ENCODE measurements around the gene RAD51B.

DNA sequence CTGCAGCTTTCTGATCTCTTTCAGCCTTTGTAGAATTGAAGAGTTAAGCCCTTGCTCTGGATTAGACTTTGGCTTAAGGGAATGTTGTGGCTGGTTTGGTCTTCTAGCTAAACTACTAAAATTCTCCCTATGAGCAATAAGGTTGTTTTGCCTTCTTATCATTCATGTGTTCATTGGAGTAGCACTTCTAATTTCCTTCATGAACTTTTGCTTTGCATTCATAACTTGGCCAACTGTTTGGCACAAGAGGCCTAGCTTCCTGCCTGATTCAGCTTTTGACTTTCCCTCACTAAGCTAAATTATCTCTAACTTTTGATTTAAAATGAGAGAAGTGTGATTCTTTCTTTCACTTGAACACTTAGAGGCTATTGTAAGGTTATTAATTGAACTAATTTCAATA is 384.3 kb downstream of the RAD51B start:
- TF ChIP-seq, protein P1, sequence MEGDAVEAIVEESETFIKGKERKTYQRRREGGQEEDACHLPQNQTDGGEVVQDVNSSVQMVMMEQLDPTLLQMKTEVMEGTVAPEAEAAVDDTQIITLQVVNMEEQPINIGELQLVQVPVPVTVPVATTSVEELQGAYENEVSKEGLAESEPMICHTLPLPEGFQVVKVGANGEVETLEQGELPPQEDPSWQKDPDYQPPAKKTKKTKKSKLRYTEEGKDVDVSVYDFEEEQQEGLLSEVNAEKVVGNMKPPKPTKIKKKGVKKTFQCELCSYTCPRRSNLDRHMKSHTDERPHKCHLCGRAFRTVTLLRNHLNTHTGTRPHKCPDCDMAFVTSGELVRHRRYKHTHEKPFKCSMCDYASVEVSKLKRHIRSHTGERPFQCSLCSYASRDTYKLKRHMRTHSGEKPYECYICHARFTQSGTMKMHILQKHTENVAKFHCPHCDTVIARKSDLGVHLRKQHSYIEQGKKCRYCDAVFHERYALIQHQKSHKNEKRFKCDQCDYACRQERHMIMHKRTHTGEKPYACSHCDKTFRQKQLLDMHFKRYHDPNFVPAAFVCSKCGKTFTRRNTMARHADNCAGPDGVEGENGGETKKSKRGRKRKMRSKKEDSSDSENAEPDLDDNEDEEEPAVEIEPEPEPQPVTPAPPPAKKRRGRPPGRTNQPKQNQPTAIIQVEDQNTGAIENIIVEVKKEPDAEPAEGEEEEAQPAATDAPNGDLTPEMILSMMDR (IDR thresholded peaks at IDR 0.05) = no peak
- TF ChIP-seq POLR2A (IDR thresholded peaks at IDR 0.05) = no peak

Data from thyroid gland (tissue), 4 donors.